GM21390 (cell line): Measurements from ENCODE around the gene BHLHE23.
"Not testable (repeated sequence)": the region's sequence is repeated elsewhere in the genome, so short reads cannot be mapped to it uniquely, and the experiment has no call there.

Experiments
- ATAC-seq: cut with Tn5 transposase; IDR thresholded peaks from one replicate; pipeline ENCODE4 v1.9.1; 2021; ENCODE audit not compliant: unreplicated experiment

The BHLHE23 gene

DNA sequence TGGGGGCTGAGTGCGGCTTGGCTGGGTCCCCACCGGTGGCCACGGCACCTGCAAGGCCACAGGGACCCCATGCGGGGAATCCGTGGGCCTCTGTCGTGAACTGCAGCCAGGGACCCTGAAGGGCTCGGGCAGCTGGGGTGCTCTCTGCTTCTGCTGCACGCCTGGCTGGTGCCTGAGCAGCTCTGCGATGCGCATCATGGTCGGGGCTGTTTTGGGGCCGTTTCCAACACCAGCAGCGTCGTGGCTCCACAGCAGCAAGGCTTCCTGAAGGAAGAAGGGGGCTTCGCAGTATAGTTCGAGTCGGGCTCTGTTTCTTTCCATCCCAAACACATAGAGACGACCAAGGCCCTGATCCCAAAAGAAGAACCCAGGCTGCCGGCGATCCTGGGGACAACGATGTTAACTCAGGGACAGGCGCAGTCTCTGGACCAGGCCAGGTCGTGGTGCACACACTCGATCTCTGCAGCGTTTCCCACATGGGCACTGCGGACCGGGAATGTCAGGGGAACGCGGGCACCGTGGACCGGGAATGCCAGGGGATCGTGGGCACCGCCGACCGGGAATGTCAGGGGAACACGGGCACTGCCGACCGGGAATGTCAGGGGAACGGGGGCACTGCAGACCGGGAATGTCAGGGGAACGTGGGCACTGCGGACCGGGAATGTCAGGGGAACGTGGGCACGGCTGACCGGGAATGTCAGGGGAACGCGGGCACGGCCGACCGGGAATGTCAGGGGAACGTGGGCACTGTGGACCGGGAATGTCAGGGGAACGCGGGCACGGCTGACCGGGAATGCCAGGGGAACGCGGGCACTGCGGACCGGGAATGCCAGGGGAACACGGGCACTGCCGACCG is 36.8 kb upstream of the BHLHE23 start:
- ATAC-seq: no peak

- no peak for ATAC-seq
Observed at GRCh38 chr20:63042448-63043071, 35.8 kb upstream of the BHLHE23 start.

- no peak for ATAC-seq
Observed at GRCh38 chr20:63041776-63042175, 35.0 kb upstream of the BHLHE23 start.

DNA sequence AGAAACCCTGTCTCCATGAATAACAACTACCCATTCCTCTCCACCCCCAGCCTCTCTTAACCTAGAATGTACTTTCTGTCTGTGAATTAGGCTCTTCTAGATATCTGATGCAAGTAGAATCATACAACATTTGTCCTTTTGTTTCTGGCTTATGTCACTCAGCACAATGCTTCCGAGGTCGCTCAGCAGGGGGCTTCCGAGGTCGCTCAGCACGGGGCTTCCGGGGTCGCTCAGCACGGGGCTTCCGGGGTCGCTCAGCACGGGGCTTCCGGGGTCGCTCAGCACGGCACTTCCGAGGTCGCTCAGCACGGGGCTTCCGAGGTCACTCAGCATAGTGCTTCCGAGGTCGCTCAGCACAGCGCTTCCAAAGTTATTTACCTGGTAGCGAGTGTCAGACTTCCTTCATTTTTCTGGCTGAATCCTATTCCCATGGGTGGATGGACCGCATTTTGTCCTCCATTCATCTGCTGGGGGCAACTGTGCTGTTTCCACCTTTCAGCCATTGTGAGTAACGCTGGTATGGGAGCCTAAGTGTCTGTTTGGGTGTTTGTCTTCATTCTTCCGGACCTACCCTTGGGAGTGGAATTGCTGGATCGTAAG is 31.0 kb upstream of the BHLHE23 start:
- no peak for ATAC-seq

- ATAC-seq: no peak
Observed at GRCh38 chr20:63036291-63036690, 29.5 kb upstream of the BHLHE23 start.

- ATAC-seq: no peak
Observed at GRCh38 chr20:63035603-63036185, 28.9 kb upstream of the BHLHE23 start.

GRCh38 chr20:63034710-63035602 is 28.2 kb upstream of the BHLHE23 start:
- not testable (repeated sequence) for ATAC-seq

DNA sequence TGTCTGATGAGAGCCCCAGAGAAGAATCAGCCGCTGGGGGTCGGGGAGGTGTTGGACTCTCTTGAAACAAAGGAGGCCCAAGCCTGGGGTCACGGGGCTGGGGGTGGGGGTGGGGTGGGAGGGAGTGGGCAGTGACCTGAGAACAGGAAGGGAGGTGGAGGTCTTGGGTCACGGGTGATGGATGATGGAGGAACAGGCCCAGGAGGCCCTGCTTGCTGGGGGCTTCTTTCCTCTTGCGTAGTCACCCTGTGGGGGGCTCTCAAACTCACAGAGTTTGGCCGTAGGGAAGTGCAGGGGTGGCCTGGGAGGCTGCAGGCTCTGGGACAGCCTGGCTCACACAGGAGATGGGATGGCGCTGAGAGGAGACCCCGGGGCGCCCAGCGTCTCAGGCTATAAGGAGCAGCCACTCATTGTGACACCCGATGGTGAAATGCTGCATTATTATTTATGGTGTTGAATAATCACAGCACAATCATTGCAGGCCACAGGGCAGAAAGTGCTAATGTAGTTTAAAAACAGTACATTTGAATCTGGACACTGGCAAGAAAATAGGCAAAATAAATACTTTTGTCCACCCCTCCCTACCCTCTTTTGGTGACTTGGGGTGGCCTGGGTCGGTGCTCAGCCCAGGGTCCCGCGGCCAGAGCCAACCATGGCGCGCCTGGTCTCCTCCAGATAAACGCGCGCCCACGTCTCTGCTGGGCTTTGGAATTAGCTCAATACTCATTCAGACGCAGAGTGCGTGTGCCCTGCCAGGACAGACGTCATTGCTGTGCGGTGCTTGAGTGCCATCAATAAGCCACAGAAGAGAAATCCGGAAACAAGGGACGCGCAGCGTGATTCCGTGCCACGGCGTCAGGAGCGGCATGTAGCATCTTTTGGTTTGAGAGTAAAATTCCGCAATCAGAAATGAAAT is 27.3 kb upstream of the BHLHE23 start:
- no peak for ATAC-seq

DNA sequence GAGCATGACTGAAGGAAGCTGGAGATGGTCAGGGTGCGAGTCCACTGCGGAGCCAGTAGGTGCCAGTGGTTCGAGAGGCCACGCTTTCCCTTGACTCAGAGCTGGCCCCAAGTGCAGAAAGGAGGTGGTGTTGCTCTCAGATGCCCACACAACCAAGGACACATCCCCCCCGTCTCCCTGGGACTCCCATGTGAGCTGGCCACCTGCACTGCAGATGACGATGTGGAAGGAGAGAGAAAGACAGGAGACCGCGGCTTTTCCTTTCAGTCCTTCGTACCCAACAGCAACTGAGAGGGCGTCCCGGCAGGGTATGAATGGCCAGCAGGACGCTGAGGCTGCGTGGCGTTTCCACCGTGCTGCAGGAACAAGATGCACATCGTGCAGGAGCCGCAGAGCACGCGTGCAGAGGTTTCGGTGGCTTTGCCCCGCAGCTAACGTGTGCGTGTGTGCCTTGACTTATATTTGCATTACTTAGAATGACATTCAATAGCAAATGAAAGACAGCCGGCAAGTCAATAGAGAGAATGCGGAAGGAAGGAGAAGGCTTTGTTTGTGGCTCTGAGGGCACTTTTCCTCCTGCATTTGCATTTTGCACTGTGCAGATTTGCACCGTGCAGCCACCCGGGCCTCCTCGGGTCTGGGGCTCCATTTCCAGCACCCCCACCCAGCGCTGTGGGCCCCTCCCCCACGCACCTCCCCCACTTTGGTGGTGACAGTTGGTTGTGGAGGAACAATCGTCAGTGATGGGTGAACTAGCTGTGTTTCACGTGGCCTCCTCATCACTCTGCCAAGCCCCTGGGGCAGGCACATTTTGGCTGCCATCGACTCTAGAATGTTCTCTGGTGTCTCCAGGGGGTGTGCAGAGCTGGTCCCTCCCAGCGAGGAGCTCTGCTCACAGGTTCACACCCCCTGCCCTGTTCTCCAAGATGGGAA is 26.4 kb upstream of the BHLHE23 start:
- ATAC-seq: no peak

DNA sequence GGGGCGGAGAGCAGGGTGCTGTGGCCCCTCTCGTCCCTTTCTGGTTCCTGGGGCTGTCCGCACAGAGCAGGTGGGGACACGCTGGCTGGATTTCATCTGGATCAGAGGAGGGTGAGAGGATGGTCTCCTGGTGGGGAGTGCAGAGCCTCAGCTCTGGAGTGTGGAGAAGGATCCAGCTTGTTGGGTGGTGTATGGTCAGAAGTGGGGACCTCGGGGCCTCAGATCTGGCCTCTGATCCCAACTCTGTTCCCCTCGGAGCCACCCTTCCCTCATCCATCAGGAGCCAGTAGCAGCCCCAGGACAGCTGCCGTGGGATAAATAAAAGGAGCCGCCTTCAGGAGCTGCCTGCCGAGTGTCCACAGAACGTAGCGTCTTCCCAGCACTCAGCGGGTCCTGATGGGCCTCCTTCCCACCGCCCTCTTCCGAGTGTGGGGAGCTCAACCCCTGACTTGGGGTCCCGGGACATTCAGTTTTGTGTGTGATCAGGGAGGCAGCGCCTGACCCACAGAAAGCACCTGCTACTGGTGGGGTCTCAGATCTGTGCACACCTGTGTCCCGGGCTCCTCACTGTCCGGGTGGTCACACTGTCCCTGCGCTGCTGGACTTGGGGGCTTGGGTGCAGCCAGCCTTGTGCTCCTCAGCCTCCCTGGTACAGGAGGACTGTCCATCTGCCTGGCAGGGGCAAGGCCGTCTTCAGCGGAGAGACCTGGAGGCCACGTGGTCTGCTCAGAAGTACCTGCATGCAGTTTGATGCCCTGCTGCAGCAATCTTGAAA is 25.4 kb upstream of the BHLHE23 start:
- no peak for ATAC-seq

GRCh38 chr20:63031251-63032014 is 24.7 kb upstream of the BHLHE23 start:
- no peak for ATAC-seq

GRCh38 chr20:63029358-63030121 is 22.8 kb upstream of the BHLHE23 start:
- ATAC-seq: no peak

- no peak for ATAC-seq
Observed at GRCh38 chr20:63028461-63028921, 21.7 kb upstream of the BHLHE23 start.

GRCh38 chr20:63027922-63028389 is 21.2 kb upstream of the BHLHE23 start:
- no peak for ATAC-seq

- ATAC-seq: no peak
Observed at GRCh38 chr20:63027221-63027921, 20.6 kb upstream of the BHLHE23 start.
